Neural cell (in vitro differentiated cells): ENCODE data around the gene YY1AP1. TPM values are rescaled to one million over a fixed set of nuclear protein-coding genes. Genes with fewer than 3 reads are reported as not detected.

Experiments used
- H2AFZ ChIP-seq: fragments of 200-600, 300-800 bp; sonication (generic), shearing (Covaris generic); 2 replicates; pipeline ENCODE4 v1.6.0; 2014; ENCODE audit warnings: low read depth, mild to moderate bottlenecking, antibody characterized with exemption, low read length, moderate library complexity
- H3F3A ChIP-seq: fragments of 200-600 bp; shearing (Covaris generic); 2 replicates; pipeline ENCODE4 v1.6.1; 2016; ENCODE audit warnings: mild to moderate bottlenecking, moderate library complexity, mixed read lengths, antibody characterized with exemption, low read length; ENCODE audit not compliant: insufficient read depth, poor library complexity, severe bottlenecking
- H3K27ac ChIP-seq: fragments of 200-600, 300-800 bp; sonication (generic), shearing (Covaris generic); 2 replicates; pipeline ENCODE4 v1.5.1; 2014; ENCODE audit warnings: mild to moderate bottlenecking, low read length, moderate library complexity
- H3K27me3 ChIP-seq: fragments of 300-800, 200-600 bp; sonication (generic), shearing (Covaris generic); 2 replicates; pipeline ENCODE4 v1.6.0; 2014; ENCODE audit warnings: mild to moderate bottlenecking, low read depth, low read length, moderate library complexity; ENCODE audit not compliant: insufficient read depth
- H3K36me3 ChIP-seq: fragments of 300-800, 200-600 bp; sonication (generic), shearing (Covaris generic); 2 replicates; pipeline ENCODE4 v1.5.1; 2014; ENCODE audit warnings: mild to moderate bottlenecking, antibody characterized with exemption, low read length, moderate library complexity; ENCODE audit not compliant: insufficient read depth
- H3K4me2 ChIP-seq: fragments of 300-800, 200-600 bp; sonication (generic), shearing (Covaris generic); 2 replicates; pipeline ENCODE4 v1.6.0; 2014; ENCODE audit warnings: mild to moderate bottlenecking, low read length
- H3K4me3 ChIP-seq: fragments of 300-800, 200-600 bp; sonication (generic), shearing (Covaris generic); 2 replicates; pipeline ENCODE4 v1.5.1; 2014; ENCODE audit warnings: mild to moderate bottlenecking, low read length, moderate library complexity
- H3K79me2 ChIP-seq: fragments of 200-600 bp; shearing (Covaris generic); replicated peaks from 2 replicates; pipeline ENCODE4 v1.6.0; 2014; ENCODE audit warnings: mild to moderate bottlenecking, low read length, moderate library complexity; ENCODE audit not compliant: insufficient read depth
- H3K9ac ChIP-seq: fragments of 300-800, 200-600 bp; sonication (generic), shearing (Covaris generic); 2 replicates; pipeline ENCODE4 v1.6.1; 2016; ENCODE audit warnings: mild to moderate bottlenecking, low read length, mixed read lengths
- H3K9me2 ChIP-seq: fragments of 200-600 bp; shearing (Covaris generic); 2 replicates; pipeline ENCODE4 v1.6.1; 2016; ENCODE audit warnings: mild to moderate bottlenecking, low read length, mixed read lengths; ENCODE audit not compliant: insufficient read depth
- H3K9me3 ChIP-seq: fragments of 200-600, 300-800 bp; sonication (generic), shearing (Covaris generic); 2 replicates; pipeline ENCODE4 v1.6.1; 2016; ENCODE audit warnings: mild to moderate bottlenecking, mixed run types, low read length, moderate library complexity, mixed read lengths
- H4K20me1 ChIP-seq: fragments of 200-600 bp; shearing (Covaris generic); 2 replicates; pipeline ENCODE4 v1.6.1; 2016; ENCODE audit warnings: mild to moderate bottlenecking, mixed run types; ENCODE audit not compliant: insufficient read depth
- CTCF ChIP-seq: fragments of 450-650 bp; IDR thresholded peaks from 2 replicates; pipeline ENCODE4 v1.5.1; 2014; ENCODE audit warnings: antibody characterized with exemption, mild to moderate bottlenecking, moderate library complexity; ENCODE audit not compliant: poor library complexity, severe bottlenecking
- EP300 ChIP-seq: fragments of 450-650 bp; conservative IDR thresholded peaks from 2 replicates; pipeline ENCODE4 v1.6.1; 2014; ENCODE audit warnings: antibody characterized with exemption, mild to moderate bottlenecking, moderate library complexity; ENCODE audit not compliant: poor library complexity, severe bottlenecking
- EZH2 ChIP-seq: fragments of 200-600, 300-800 bp; shearing (Covaris generic), sonication (generic); IDR thresholded peaks from 2 replicates; pipeline ENCODE4 v1.6.1; 2014; ENCODE audit warnings: antibody characterized with exemption, low read length, borderline replicate concordance, mild to moderate bottlenecking; ENCODE audit not compliant: insufficient read depth, poor library complexity, severe bottlenecking
- MXI1 ChIP-seq: fragments of 450-650 bp; conservative IDR thresholded peaks from 2 replicates; pipeline ENCODE4 v1.6.1; 2014; ENCODE audit warnings: antibody characterized with exemption, mild to moderate bottlenecking; ENCODE audit not compliant: poor library complexity, severe bottlenecking
- POLR2AphosphoS5 ChIP-seq: IDR thresholded peaks from 2 replicates; pipeline ENCODE4 v1.6.1; 2012
- RAD21 ChIP-seq: fragments of 450-650 bp; conservative IDR thresholded peaks from 2 replicates; pipeline ENCODE4 v1.6.1; 2014; ENCODE audit warnings: antibody characterized with exemption, mild to moderate bottlenecking, moderate library complexity
- REST ChIP-seq: IDR thresholded peaks from 2 replicates; pipeline ENCODE4 v1.6.1; 2012; ENCODE audit warnings: borderline replicate concordance
- SMC3 ChIP-seq: fragments of 450-650 bp; conservative IDR thresholded peaks from 2 replicates; pipeline ENCODE4 v1.6.1; 2014; ENCODE audit warnings: antibody characterized with exemption, mild to moderate bottlenecking, moderate library complexity; ENCODE audit not compliant: poor library complexity
- TAF1 ChIP-seq: IDR thresholded peaks from 2 replicates; pipeline ENCODE4 v1.6.1; 2012; ENCODE audit warnings: low read depth
- polyA plus RNA-seq: library from polyadenylated mRNA; depleted of rRNA; stranded (reverse); fragments of >200 nt; gene quantifications from 2 replicates; pipeline ENCODE4 v1.2.3, GENCODE V29; 2014

The YY1AP1 gene
- polyA plus RNA-seq, 1 donor from 2014 or later: 44.0 TPM

GRCh38 chr1:155609515-155610256, 78.9 kb downstream of the YY1AP1 start, which contains the start of gene MSTO1:
Gene MSTO1, plus strand, starts transcription at chr1:155610218. Its CDS starts 31 bp downstream, at chr1:155610249.
- Histone ChIP-seq H3K9me2 (no peaks in the 10 kb centered on the region), H3K27me3 (no peaks in the 10 kb centered on the region), H2AFZ (peak within 1 kb of the TSS; percentile 40), H3K9ac (peak within 1 kb of the TSS; percentile 65), H3K36me3 (no peaks in the 10 kb centered on the region), H3K79me2 (no peaks in the 10 kb centered on the region), H3K4me3 (peak within 1 kb of the TSS; percentile 69), H3K27ac (peak within 1 kb of the TSS; percentile 70), H4K20me1 (no peaks in the 10 kb centered on the region), H3K4me2 (peak within 1 kb of the TSS; percentile 62), H3F3A (no peaks in the 10 kb centered on the region), H3K9me3 (no peaks in the 10 kb centered on the region)
- peak; percentile 49 for TF ChIP-seq RAD21
- TF ChIP-seq POLR2AphosphoS5: peak; percentile 59
- no peak for TF ChIP-seq EP300
- TF ChIP-seq EZH2: no peak
- TF ChIP-seq CTCF: no peak
- TF ChIP-seq SMC3: peak; percentile 23
- TF ChIP-seq TAF1: no peak
- TF ChIP-seq MXI1: peak; percentile 97
- TF ChIP-seq REST: no peak

Other genes starting within 250 kb of the YY1AP1 start
- gene ASH1L, start 126.0 kb downstream of the YY1AP1 start, polyA plus RNA-seq: 13.7 and 16.2 TPM in 2 replicates
- gene MSTO1, start 78.6 kb downstream of the YY1AP1 start, polyA plus RNA-seq: 53.8 and 64.5 TPM in 2 replicates
- 153 and 180 TPM in 2 replicates for gene DAP3, start 317 bp upstream of the YY1AP1 start, polyA plus RNA-seq
- gene GON4L, start 168.4 kb upstream of the YY1AP1 start, polyA plus RNA-seq: 24.8 and 30.2 TPM in 2 replicates
- gene SYT11, start 170.8 kb upstream of the YY1AP1 start, polyA plus RNA-seq: 122 and 127 TPM in 2 replicates
- 78.1 and 83.5 TPM in 2 replicates for gene RIT1, start 222.6 kb upstream of the YY1AP1 start, polyA plus RNA-seq
- 84.8 and 97.1 TPM in 2 replicates for gene KHDC4, start 245.6 kb upstream of the YY1AP1 start, polyA plus RNA-seq